NB4 (cell line): ENCODE results near the gene BIRC6.

Source experiments
- MYC ChIP-seq: IDR thresholded peaks from 2 replicates; pipeline ENCODE4 v1.6.1; 2011; ENCODE audit warnings: low read depth, low read length
- POLR2A ChIP-seq: IDR thresholded peaks from 2 replicates; pipeline ENCODE4 v1.6.1; 2011; ENCODE audit warnings: mild to moderate bottlenecking; ENCODE audit not compliant: insufficient read length; ENCODE audit errors: extremely low read depth
- TF ChIP-seq, protein P1 (sequence below): IDR thresholded peaks from one replicate; pipeline ENCODE4 v1.5.1; 2012; ENCODE audit warnings: low read depth, low read length
- TF ChIP-seq, protein P2 (sequence below): IDR thresholded peaks from 2 replicates; pipeline ENCODE4 v1.6.1; 2011; ENCODE audit warnings: low read depth, low read length

DNA sequence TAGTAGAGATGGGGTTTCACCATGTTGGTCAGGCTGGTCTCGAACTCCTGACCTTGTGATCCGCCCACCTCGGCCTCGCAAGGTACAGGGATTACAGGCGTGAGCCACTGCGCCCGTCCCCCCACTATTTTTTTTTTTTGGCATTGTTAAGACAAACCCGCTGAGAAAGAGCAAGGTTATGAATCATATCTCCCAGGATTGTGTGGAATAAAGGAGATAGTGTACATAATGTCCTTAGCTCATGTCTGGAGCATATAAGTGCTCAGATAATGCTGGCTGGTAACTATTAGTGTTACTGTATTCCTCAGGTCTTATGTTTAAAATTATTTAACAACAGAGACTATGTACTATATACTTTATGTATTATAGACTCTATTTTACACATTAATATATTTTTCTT, 307.0 kb downstream of the BIRC6 start:
- TF ChIP-seq, protein P1, sequence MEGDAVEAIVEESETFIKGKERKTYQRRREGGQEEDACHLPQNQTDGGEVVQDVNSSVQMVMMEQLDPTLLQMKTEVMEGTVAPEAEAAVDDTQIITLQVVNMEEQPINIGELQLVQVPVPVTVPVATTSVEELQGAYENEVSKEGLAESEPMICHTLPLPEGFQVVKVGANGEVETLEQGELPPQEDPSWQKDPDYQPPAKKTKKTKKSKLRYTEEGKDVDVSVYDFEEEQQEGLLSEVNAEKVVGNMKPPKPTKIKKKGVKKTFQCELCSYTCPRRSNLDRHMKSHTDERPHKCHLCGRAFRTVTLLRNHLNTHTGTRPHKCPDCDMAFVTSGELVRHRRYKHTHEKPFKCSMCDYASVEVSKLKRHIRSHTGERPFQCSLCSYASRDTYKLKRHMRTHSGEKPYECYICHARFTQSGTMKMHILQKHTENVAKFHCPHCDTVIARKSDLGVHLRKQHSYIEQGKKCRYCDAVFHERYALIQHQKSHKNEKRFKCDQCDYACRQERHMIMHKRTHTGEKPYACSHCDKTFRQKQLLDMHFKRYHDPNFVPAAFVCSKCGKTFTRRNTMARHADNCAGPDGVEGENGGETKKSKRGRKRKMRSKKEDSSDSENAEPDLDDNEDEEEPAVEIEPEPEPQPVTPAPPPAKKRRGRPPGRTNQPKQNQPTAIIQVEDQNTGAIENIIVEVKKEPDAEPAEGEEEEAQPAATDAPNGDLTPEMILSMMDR = no peak
- TF ChIP-seq POLR2A = no peak
- TF ChIP-seq, protein P2, sequence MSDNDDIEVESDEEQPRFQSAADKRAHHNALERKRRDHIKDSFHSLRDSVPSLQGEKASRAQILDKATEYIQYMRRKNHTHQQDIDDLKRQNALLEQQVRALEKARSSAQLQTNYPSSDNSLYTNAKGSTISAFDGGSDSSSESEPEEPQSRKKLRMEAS = no peak
- no peak for TF ChIP-seq MYC
